Measurements from ENCODE around the gene CNTNAP2. TPM values are rescaled to one million over a fixed set of nuclear protein-coding genes. Genes with fewer than 3 reads are reported as not detected.

The CNTNAP2 gene
- total and polyA plus RNA-seq, 9 of the 15 experiments (the other 6 are each of a cell fraction or from before 2014, with no cell fraction given), result 0.04 to 0.62 (median 0.09) TPM; not detected in 4

DNA sequence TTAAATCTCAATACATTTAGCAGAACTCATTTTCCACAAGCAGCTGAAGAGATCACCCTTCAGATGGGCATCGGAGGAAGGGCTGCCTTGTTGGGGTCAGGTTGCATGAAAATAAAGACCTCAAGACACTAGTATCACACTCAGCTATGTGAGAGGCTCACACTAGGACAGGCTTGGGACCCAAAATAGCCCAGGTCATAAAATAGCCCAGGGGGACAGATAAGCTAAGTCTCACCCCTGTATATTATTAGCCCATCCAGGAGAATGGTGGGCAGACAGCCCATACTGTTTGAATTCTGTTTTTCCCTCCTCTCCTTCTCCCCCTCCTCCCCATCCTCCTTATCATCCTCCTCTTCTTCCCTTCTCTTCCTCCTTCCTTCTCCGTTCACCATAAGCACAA, 2058.9 kb downstream of the CNTNAP2 start (continued):
- TF ChIP-seq FOXA3 (CRISPR knock-in tag; conservative IDR thresholded peaks at IDR 0.05 in 1 of 2, IDR thresholded peaks at IDR 0.05 in 1 of 2) (no peak), NBN (IDR thresholded peaks at IDR 0.05; ENCODE audit: low read depth) (no peak), ZNF785 (CRISPR knock-in tag; IDR thresholded peaks at IDR 0.05) (no peak), ZNF445 (CRISPR knock-in tag; IDR thresholded peaks at IDR 0.05; ENCODE audit: low read depth) (no peak), PHF20 (IDR thresholded peaks at IDR 0.05; ENCODE audit: partially characterized antibody) (no peak), WHSC1 (IDR thresholded peaks at IDR 0.05; ENCODE audit: low read length) (no peak), ZNF347 (CRISPR knock-in tag; IDR thresholded peaks at IDR 0.05; ENCODE audit: low read depth) (no peak), CSDE1 (IDR thresholded peaks at IDR 0.05) (no peak), POLR2AphosphoS2 (IDR thresholded peaks at IDR 0.05; ENCODE audit: low read length) (no peak)

DNA sequence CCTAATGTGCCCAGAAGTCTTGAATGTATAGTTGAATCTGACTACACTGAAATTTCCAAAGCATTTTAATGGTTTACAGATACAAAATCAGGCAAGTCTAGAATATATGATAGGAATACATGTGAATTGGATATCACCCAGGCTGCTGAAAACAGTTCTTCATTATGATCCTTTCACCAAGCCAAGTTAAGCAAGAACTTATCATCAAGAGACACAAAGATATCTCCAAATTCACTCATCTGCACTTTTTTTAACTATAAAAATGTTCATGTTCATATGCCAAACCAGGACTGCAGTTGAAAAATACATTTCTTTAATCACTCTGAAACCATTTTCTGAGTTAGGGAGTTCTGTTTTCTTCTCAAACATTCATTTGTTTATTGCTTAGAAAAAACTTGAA, 2061.4 kb downstream of the CNTNAP2 start:
- Histone ChIP-seq H3K9me1 (ENCODE audit: control insufficient read depth, insufficient read depth, low read length) (no peaks in the 10 kb centered on the region), H3K9me3 (replicated peaks; ENCODE audit: control insufficient read depth, insufficient read depth, low read depth, low read length) (no peaks in the 10 kb centered on the region), H3K36me3 (ENCODE audit: control insufficient read depth, insufficient read depth, low read length) (no peaks in the 10 kb centered on the region), H3K79me2 (ENCODE audit: control insufficient read depth, insufficient read depth, low read length) (no peaks in the 10 kb centered on the region), H3K27me3 (ENCODE audit: control insufficient read depth in 2 of 2, insufficient read depth in 2 of 2, low read length in 2 of 2) (no peaks in the 10 kb centered on the region), H3K9ac (ENCODE audit: insufficient read depth in 1 of 2, low read depth in 2 of 2, low read length in 2 of 2) (no peak overlapping the region), H3K4me3 (no peak overlapping the region), H4K20me1 (replicated peaks; ENCODE audit: control insufficient read depth, insufficient read depth, low read length) (no peaks in the 10 kb centered on the region), H3K27ac (ENCODE audit: extremely low read depth, low read depth, low read length) (no peak overlapping the region), H3K4me2 (ENCODE audit: insufficient read depth, low read length) (no peak overlapping the region), H3K4me1 (replicated peaks in 1 of 2; ENCODE audit: control insufficient read depth in 2 of 2, insufficient read depth in 2 of 2, low read length in 2 of 2) (no peaks in the 10 kb centered on the region), H2AFZ (ENCODE audit: low read depth, low read length) (no peak overlapping the region)
- ChIA-PET CTCF (ENCODE audit: low intra/inter-chr PET ratio) (no interaction called here), POLR2A (no interaction called here)
- in situ Hi-C loops (cut with MboI) (no loop called here), intact Hi-C loops (cut with micrococcal nuclease) (no loop called here)
- ATAC-seq (no peak), FAIRE-seq (no peak), DNase-seq (ENCODE audit: extremely low read depth in 1 of 4, low spot score in 3 of 4) (no peak)
- BruUV-seq (replicated peaks), result no TSS peak
- no peak for TF ChIP-seq ZNF644 (tag; IDR thresholded peaks at IDR 0.05; ENCODE audit: low read depth)
- TF ChIP-seq, protein P1, sequence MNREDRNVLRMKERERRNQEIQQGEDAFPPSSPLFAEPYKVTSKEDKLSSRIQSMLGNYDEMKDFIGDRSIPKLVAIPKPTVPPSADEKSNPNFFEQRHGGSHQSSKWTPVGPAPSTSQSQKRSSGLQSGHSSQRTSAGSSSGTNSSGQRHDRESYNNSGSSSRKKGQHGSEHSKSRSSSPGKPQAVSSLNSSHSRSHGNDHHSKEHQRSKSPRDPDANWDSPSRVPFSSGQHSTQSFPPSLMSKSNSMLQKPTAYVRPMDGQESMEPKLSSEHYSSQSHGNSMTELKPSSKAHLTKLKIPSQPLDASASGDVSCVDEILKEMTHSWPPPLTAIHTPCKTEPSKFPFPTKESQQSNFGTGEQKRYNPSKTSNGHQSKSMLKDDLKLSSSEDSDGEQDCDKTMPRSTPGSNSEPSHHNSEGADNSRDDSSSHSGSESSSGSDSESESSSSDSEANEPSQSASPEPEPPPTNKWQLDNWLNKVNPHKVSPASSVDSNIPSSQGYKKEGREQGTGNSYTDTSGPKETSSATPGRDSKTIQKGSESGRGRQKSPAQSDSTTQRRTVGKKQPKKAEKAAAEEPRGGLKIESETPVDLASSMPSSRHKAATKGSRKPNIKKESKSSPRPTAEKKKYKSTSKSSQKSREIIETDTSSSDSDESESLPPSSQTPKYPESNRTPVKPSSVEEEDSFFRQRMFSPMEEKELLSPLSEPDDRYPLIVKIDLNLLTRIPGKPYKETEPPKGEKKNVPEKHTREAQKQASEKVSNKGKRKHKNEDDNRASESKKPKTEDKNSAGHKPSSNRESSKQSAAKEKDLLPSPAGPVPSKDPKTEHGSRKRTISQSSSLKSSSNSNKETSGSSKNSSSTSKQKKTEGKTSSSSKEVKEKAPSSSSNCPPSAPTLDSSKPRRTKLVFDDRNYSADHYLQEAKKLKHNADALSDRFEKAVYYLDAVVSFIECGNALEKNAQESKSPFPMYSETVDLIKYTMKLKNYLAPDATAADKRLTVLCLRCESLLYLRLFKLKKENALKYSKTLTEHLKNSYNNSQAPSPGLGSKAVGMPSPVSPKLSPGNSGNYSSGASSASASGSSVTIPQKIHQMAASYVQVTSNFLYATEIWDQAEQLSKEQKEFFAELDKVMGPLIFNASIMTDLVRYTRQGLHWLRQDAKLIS (CRISPR knock-in tag; IDR thresholded peaks at IDR 0.05), result no peak
- TF ChIP-seq ZNF23 (CRISPR knock-in tag; IDR thresholded peaks at IDR 0.05), result no peak
- TF ChIP-seq HIVEP1 (CRISPR knock-in tag; IDR thresholded peaks at IDR 0.05), result no peak
- TF ChIP-seq SRSF7 (optimal IDR thresholded peaks at IDR 0.05; ENCODE audit: low read depth, low read length), result no peak
- no peak for TF ChIP-seq EGR1 (conservative IDR thresholded peaks at IDR 0.05)
- TF ChIP-seq, protein P2, sequence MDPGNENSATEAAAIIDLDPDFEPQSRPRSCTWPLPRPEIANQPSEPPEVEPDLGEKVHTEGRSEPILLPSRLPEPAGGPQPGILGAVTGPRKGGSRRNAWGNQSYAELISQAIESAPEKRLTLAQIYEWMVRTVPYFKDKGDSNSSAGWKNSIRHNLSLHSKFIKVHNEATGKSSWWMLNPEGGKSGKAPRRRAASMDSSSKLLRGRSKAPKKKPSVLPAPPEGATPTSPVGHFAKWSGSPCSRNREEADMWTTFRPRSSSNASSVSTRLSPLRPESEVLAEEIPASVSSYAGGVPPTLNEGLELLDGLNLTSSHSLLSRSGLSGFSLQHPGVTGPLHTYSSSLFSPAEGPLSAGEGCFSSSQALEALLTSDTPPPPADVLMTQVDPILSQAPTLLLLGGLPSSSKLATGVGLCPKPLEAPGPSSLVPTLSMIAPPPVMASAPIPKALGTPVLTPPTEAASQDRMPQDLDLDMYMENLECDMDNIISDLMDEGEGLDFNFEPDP (CRISPR knock-in tag; IDR thresholded peaks at IDR 0.05), result no peak
- TF ChIP-seq NFYB (IDR thresholded peaks at IDR 0.05; ENCODE audit: extremely low read depth, insufficient read length), result no peak
